Stomach (tissue), 4 donors: ENCODE measurements around the gene RARG.

Experiments used
- POLR2A ChIP-seq, 4 donors: fragments of 450-650 bp; IDR thresholded peaks; one replicate each; pipeline ENCODE4 v1.6.1; 2016; ENCODE audit warnings: antibody characterized with exemption in 4 of 4, control low read depth in 2 of 4, mild to moderate bottlenecking in 1 of 4, moderate library complexity in 1 of 4
- POLR2AphosphoS5 ChIP-seq, 3 donors: sonication (generic); formaldehyde crosslinking; IDR thresholded peaks; one replicate each; pipeline ENCODE4 v1.6.1; 2016; ENCODE audit warnings: antibody characterized with exemption in 3 of 3
- TF ChIP-seq, protein P1 (sequence below), 7 experiments: fragments of 450-650 bp in 4 of 7; fragments of 200-600 bp in 3 of 7; sonication (generic) in 3 of 7; IDR thresholded peaks; one replicate each; pipeline ENCODE4 v1.5.1; 2016 to 2019; ENCODE audit warnings: antibody characterized with exemption in 7 of 7, control low read depth in 2 of 7, mild to moderate bottlenecking in 1 of 7

DNA sequence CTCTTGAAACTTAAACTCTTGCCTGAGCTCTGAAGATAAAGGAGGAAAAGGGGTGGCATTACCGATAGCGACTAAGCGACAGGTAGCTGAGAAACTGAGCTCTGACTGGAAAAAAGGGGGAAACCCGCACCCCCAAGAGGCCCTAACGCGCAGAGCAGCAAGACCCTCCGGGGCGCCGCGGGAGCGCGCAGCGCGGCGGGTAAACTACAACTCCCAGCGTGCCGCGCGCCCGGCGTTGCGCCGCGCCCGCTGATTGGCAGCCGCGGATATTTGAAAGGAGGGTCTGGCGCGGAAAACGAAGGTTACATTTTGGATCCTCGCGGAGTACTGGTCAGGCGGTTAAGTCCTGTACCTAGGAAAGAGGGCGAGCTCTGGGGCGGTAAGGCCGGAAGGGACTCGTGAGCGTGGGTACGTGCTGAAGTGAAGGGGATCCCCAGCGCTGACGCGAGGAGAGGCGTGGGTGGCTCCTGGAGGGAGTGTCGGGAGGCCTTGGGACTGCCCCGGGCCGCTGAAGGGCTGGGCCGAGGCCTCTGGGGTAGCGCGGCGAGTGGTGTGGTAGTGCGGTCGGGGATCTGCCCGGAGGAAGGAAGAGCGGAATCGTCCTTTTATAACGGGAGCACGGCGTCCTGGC lies 36.1 kb upstream of the RARG start, which contains the start of gene ESPL1:
- TF ChIP-seq, protein P1, sequence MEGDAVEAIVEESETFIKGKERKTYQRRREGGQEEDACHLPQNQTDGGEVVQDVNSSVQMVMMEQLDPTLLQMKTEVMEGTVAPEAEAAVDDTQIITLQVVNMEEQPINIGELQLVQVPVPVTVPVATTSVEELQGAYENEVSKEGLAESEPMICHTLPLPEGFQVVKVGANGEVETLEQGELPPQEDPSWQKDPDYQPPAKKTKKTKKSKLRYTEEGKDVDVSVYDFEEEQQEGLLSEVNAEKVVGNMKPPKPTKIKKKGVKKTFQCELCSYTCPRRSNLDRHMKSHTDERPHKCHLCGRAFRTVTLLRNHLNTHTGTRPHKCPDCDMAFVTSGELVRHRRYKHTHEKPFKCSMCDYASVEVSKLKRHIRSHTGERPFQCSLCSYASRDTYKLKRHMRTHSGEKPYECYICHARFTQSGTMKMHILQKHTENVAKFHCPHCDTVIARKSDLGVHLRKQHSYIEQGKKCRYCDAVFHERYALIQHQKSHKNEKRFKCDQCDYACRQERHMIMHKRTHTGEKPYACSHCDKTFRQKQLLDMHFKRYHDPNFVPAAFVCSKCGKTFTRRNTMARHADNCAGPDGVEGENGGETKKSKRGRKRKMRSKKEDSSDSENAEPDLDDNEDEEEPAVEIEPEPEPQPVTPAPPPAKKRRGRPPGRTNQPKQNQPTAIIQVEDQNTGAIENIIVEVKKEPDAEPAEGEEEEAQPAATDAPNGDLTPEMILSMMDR (IDR thresholded peaks at IDR 0.05), result peak in 2 of 7 experiments; percentile 15 to 30
- no peak for TF ChIP-seq POLR2A (IDR thresholded peaks at IDR 0.05)
- TF ChIP-seq POLR2AphosphoS5 (IDR thresholded peaks at IDR 0.05), result peak in 1 of 3 donors; percentile 14
